ENCODE measurements around the gene BPGM. TPM values are rescaled to one million over a fixed set of nuclear protein-coding genes. Genes with fewer than 3 reads are reported as not detected.

BPGM gene
- total RNA-seq, 1 donor from 2014 or later, result 9.1 TPM

GRCh38 chr7:134710511-134710853 is 63.8 kb downstream of the BPGM start:
- TF ChIP-seq POLR2AphosphoS5 (IDR thresholded peaks at IDR 0.05; ENCODE audit: insufficient read depth in 1 of 2, low read depth in 1 of 2) (no peak), POLR2A (IDR thresholded peaks at IDR 0.05) (no peak), CTCF (IDR thresholded peaks at IDR 0.05) (no peak)

GRCh38 chr7:134710854-134711624 is 64.4 kb downstream of the BPGM start:
- Histone ChIP-seq H3K4me1 (no peaks in the 10 kb centered on the region), H3K27me3 (no peaks in the 10 kb centered on the region), H3K9me3 (no peaks in the 10 kb centered on the region), H3K36me3 (no peaks in the 10 kb centered on the region), H3K27ac (peak overlapping the region; percentile 25), H3K4me3 (no peak overlapping the region)
- intact Hi-C loops (cut with DNase I), result no loop called here
- peak in 1 of 2 donors; percentile 32 for DNase-seq (ENCODE audit: extremely low spot score in 2 of 2)
- TF ChIP-seq CTCF (IDR thresholded peaks at IDR 0.05) (no peak), POLR2AphosphoS5 (IDR thresholded peaks at IDR 0.05; ENCODE audit: insufficient read depth in 1 of 2, low read depth in 1 of 2) (no peak), POLR2A (IDR thresholded peaks at IDR 0.05) (no peak)

More at GRCh38 chr7:134710511-134710853, 63.8 kb downstream of the BPGM start:
- intact Hi-C loops (cut with DNase I), result no loop called here
- H3K4me3 ChIP-seq, result no peak overlapping the region
- no peaks in the 10 kb centered on the region for H3K9me3 ChIP-seq
- no peaks in the 10 kb centered on the region for H3K36me3 ChIP-seq
- no peaks in the 10 kb centered on the region for H3K4me1 ChIP-seq
- DNase-seq (ENCODE audit: extremely low spot score in 2 of 2), result peak in 1 of 2 donors; percentile 83
- no peaks in the 10 kb centered on the region for H3K27me3 ChIP-seq
- peak overlapping the region; percentile 25 for H3K27ac ChIP-seq

GRCh38 chr7:134712196-134712595 is 65.5 kb downstream of the BPGM start:
- H3K9me3 ChIP-seq, result no peaks in the 10 kb centered on the region
- DNase-seq (ENCODE audit: extremely low spot score in 2 of 2), result no peak
- H3K36me3 ChIP-seq, result no peaks in the 10 kb centered on the region
- H3K27me3 ChIP-seq, result no peaks in the 10 kb centered on the region
- H3K4me1 ChIP-seq, result no peaks in the 10 kb centered on the region
- no peak for TF ChIP-seq CTCF (IDR thresholded peaks at IDR 0.05)
- no peak for TF ChIP-seq POLR2AphosphoS5 (IDR thresholded peaks at IDR 0.05; ENCODE audit: insufficient read depth in 1 of 2, low read depth in 1 of 2)
- TF ChIP-seq POLR2A (IDR thresholded peaks at IDR 0.05), result no peak
- no peak overlapping the region for H3K4me3 ChIP-seq
- intact Hi-C loops (cut with DNase I), result no loop called here
- no peak overlapping the region for H3K27ac ChIP-seq

GRCh38 chr7:134714470-134715205 is 68.0 kb downstream of the BPGM start:
- Histone ChIP-seq H3K4me3 (no peak overlapping the region), H3K9me3 (no peaks in the 10 kb centered on the region), H3K4me1 (no peaks in the 10 kb centered on the region), H3K36me3 (no peaks in the 10 kb centered on the region), H3K27ac (no peak overlapping the region), H3K27me3 (no peaks in the 10 kb centered on the region)
- peak in 1 of 2 donors; percentile 47 for DNase-seq (ENCODE audit: extremely low spot score in 2 of 2)
- TF ChIP-seq POLR2AphosphoS5 (IDR thresholded peaks at IDR 0.05; ENCODE audit: insufficient read depth in 1 of 2, low read depth in 1 of 2) (no peak), CTCF (IDR thresholded peaks at IDR 0.05) (no peak), POLR2A (IDR thresholded peaks at IDR 0.05) (no peak)
- intact Hi-C loops (cut with DNase I), result no loop called here
